ENCODE measurements around the gene POLK. TPM values are rescaled to one million over a fixed set of nuclear protein-coding genes. Genes with fewer than 3 reads are reported as not detected.

Gene POLK
- total and polyA plus RNA-seq, 2 donors (not counting 3 experiments of a cell fraction or from before 2014, with no cell fraction given): 5.1 to 27.3 TPM

DNA sequence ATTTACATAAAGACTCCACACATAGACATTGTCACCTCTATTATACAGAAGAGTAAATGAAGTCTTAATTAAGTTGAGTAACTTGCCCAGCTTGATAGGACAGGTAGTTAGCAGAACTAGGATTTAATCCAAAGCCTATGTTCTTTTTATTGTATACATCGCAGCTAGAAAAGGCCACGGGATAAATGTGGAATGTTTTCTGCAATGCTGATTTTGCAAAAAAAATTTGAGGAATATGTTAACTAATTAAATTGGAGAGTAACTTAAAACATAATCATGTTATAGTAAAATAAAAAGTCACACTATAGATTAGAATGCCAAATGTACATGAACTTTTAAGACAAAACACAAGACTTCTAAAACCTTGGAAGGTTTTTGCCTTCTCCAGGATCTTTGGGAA is 41.1 kb downstream of the POLK start:
- no peak for DNase-seq (ENCODE audit: low read depth, low spot score)
- no peaks in the 10 kb centered on the region for H3K27me3 ChIP-seq (ENCODE audit: control insufficient read depth in 2 of 2, insufficient read depth in 2 of 2, low read length in 2 of 2)
- peaks cover 0 to 5% of the 10 kb centered on the region in 2 experiments for H3K36me3 ChIP-seq (ENCODE audit: control insufficient read depth in 2 of 2, extremely low read depth in 1 of 2, insufficient read depth in 2 of 2, low read length in 2 of 2)
- POLR2A ChIA-PET: no interaction called here
- FAIRE-seq: no peak
- no peak overlapping the region for H3K4me3 ChIP-seq (replicated peaks in 1 of 3; ENCODE audit: insufficient read depth in 1 of 3, low read depth in 1 of 3, low read length in 3 of 3)
- dilution Hi-C loops (cut with MboI; ENCODE audit: extremely low pct_ligation_motif_present, low sequenced_read_pairs): no loop called here
- no peaks in the 10 kb centered on the region for H3K9me1 ChIP-seq (replicated peaks; ENCODE audit: control insufficient read depth, extremely low read depth, insufficient read depth, low read length)
- peaks cover 3% of the 10 kb centered on the region for H4K20me1 ChIP-seq (replicated peaks; ENCODE audit: control insufficient read depth, extremely low read depth, insufficient read depth, low read length)
- intact Hi-C loops (cut with micrococcal nuclease): no loop called here
- H3K4me2 ChIP-seq (ENCODE audit: insufficient read depth, low read length): no peak overlapping the region
- TF ChIP-seq, protein P1, sequence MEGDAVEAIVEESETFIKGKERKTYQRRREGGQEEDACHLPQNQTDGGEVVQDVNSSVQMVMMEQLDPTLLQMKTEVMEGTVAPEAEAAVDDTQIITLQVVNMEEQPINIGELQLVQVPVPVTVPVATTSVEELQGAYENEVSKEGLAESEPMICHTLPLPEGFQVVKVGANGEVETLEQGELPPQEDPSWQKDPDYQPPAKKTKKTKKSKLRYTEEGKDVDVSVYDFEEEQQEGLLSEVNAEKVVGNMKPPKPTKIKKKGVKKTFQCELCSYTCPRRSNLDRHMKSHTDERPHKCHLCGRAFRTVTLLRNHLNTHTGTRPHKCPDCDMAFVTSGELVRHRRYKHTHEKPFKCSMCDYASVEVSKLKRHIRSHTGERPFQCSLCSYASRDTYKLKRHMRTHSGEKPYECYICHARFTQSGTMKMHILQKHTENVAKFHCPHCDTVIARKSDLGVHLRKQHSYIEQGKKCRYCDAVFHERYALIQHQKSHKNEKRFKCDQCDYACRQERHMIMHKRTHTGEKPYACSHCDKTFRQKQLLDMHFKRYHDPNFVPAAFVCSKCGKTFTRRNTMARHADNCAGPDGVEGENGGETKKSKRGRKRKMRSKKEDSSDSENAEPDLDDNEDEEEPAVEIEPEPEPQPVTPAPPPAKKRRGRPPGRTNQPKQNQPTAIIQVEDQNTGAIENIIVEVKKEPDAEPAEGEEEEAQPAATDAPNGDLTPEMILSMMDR (IDR thresholded peaks at IDR 0.05; ENCODE audit: extremely low read depth in 1 of 2, insufficient read depth in 1 of 2, low read depth in 1 of 2, low read length in 2 of 2): no peak
- TF ChIP-seq GATA2 (IDR thresholded peaks at IDR 0.05; ENCODE audit: insufficient read depth, insufficient read length, low read depth, low read length): no peak
- no peak for TF ChIP-seq POLR2A (IDR thresholded peaks at IDR 0.05; ENCODE audit: low read depth, low read length)
- no peak for TF ChIP-seq JUN (IDR thresholded peaks at IDR 0.05; ENCODE audit: borderline replicate concordance, insufficient read depth, insufficient read length, low read depth)
- no peak for TF ChIP-seq POLR2AphosphoS5 (IDR thresholded peaks at IDR 0.05; ENCODE audit: insufficient read depth, low read depth, low read length)
- TF ChIP-seq EZH2 (IDR thresholded peaks at IDR 0.05; ENCODE audit: borderline replicate concordance, low read depth, low read length, severe bottlenecking): no peak
- TF ChIP-seq FOS (IDR thresholded peaks at IDR 0.05; ENCODE audit: borderline replicate concordance, insufficient read depth, low read length): no peak
- TF ChIP-seq, protein P2, sequence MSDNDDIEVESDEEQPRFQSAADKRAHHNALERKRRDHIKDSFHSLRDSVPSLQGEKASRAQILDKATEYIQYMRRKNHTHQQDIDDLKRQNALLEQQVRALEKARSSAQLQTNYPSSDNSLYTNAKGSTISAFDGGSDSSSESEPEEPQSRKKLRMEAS (IDR thresholded peaks at IDR 0.05; ENCODE audit: insufficient read depth, insufficient read length): no peak
- no peak for TF ChIP-seq MYC (IDR thresholded peaks at IDR 0.05; ENCODE audit: low read depth, low read length)
- peaks cover 2% of the 10 kb centered on the region for H3K79me2 ChIP-seq (ENCODE audit: control insufficient read depth, insufficient read depth, low read length)
- BruUV-seq (replicated peaks): no TSS peak
- peaks cover 5% of the 10 kb centered on the region for H3K4me1 ChIP-seq (ENCODE audit: control insufficient read depth, extremely low read depth, insufficient read depth, low read length)
- CTCF ChIA-PET: interaction anchor here (1.5 to 1.6 kb wide), 3 partner anchors 14 to 128 kb away, joined by 4 to 7 read pairs (median 4); no protein-coding TSS in a partner anchor
- no peak overlapping the region for H3K9ac ChIP-seq (replicated peaks; ENCODE audit: extremely low read depth, insufficient read depth, low read length)
- H3K27ac ChIP-seq (ENCODE audit: insufficient read depth, low read depth, low read length): no peak overlapping the region
- H3K9me3 ChIP-seq (replicated peaks; ENCODE audit: control insufficient read depth, insufficient read depth, low read length): no peaks in the 10 kb centered on the region
- H2AFZ ChIP-seq (ENCODE audit: low read depth, low read length): no peak overlapping the region

All from endothelial cell of umbilical vein (primary cell).